HFF-Myc (cell line): ENCODE results near the gene RAB11FIP3.

Experiments
- DNase-seq: peaks from one replicate; pipeline ENCODE4 v3.0.0-alpha.2; 2011; ENCODE audit warnings: low read depth; ENCODE audit errors: extremely low read depth
- H3K4me3 ChIP-seq: replicated peaks from 2 replicates; pipeline ENCODE4 v1.5.1; 2011; ENCODE audit warnings: low read depth, mild to moderate bottlenecking, control low read depth, low read length
- TF ChIP-seq, protein P1 (sequence below): IDR thresholded peaks from 2 replicates; pipeline ENCODE4 v1.5.1; 2012; ENCODE audit warnings: mild to moderate bottlenecking, low read depth, low read length, control low read depth; ENCODE audit errors: missing control alignments

The RAB11FIP3 gene

DNA sequence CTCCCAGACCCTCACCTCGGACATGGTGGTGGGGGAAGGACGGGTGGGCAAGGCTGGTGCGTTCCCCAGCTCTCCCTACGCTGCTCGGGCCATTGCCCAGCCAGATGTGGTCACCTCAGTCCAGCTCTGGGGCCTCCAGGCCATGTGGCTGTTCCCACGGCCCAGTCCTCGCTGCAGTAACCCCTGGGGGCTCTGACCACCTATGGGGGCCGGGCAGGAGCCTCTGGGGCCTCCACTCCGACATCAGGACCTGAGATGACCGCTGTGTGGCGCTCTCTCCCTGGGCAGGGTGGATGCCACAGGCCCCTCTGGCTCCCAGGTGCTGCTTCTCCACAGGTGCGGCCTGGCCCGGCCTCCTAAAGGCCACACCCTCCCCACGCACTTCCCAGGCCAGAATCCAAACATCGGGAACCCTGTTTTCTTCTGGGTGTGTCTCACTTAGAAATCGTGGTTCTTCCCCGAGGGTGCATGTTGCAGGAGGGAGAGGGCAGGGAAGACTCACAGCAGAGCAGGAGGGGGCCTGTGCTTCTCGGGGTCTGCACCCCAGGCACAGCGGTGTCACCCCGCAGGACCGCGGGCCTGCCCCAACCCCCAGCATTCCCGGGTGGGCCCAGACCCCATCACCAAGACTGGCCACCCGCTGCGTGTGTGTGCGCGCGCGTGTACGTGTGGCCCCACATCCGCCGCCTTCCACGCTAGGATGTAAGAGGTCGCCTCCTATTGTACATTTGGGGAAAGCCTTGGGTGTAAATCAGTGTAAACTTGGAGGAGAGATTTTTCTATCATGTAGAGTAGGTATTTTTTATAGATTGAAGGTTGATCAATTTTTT is 96.1 kb downstream of the RAB11FIP3 start:
- H3K4me3 ChIP-seq, result no peak overlapping the region
- TF ChIP-seq, protein P1, sequence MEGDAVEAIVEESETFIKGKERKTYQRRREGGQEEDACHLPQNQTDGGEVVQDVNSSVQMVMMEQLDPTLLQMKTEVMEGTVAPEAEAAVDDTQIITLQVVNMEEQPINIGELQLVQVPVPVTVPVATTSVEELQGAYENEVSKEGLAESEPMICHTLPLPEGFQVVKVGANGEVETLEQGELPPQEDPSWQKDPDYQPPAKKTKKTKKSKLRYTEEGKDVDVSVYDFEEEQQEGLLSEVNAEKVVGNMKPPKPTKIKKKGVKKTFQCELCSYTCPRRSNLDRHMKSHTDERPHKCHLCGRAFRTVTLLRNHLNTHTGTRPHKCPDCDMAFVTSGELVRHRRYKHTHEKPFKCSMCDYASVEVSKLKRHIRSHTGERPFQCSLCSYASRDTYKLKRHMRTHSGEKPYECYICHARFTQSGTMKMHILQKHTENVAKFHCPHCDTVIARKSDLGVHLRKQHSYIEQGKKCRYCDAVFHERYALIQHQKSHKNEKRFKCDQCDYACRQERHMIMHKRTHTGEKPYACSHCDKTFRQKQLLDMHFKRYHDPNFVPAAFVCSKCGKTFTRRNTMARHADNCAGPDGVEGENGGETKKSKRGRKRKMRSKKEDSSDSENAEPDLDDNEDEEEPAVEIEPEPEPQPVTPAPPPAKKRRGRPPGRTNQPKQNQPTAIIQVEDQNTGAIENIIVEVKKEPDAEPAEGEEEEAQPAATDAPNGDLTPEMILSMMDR, result peak; percentile 2
- DNase-seq, result no peak

DNA sequence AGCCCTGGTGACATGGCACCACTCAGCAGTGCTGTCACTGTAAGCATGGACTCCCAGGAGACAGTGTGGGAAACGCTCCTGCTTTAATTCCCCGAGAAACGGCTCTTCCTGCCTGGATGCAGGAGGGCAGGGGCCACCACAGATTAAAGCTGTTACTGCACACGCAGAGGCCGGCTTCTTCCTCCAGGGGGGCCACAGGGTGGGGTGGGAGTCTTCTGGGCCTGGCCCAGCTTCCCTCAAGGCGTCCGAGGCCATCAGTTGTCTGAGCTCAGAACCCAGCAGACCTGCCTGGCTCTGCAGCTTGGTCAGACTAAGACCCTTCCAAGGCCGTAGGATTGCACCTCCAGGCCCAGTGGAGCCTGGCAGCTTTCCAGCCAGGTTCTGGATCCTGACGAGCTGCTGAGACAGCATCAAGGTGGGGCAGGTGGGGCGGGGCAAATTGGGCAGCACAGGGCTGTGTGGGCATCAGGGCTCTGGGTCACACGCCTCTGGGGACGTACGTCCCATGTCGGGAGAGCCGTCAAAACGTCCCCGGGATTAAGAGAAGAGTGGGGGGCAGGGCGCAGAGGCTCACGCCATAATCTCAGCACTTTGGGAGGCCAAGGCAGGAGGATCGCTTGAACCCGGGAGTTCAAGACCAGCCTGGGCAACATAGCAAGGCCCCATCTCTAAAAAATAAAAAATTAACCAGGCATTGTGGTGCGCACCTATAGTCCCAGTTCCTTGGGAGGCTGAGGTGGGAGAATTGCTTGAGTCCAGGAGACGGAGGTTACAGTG is 97.1 kb downstream of the RAB11FIP3 start:
- H3K4me3 ChIP-seq, result no peak overlapping the region
- no peak for DNase-seq

DNA sequence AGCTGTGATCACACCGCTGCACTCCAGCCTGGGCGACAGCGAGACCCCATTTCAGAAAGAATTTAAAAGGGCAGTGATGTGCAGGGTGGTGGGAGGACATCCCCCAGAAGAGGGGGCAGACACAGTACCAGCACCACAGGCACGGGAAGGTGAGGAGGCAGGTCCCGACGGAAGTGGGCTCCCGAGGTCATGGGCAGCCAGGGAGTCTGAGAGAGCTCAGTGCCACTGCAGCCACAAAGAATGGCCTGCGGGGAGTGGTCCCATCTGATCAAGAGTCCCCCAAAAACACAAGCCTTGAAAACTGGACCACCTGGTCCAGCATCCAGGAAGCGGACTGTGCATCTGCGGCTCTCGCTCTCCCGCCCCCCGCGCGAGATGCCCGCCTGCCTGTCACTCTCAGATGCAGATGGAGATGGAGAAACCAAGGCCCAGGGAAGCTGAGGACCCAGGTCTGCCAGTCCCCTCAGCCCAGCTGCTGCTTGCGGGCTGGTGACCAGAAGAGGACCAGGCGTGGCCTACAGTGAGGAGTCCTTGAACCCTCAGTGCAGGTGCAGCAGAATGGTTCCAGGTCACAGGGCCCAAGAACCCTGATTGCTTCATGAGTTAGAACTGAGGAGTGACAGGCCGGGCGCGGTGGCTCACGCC is 97.8 kb downstream of the RAB11FIP3 start:
- TF ChIP-seq, protein P1, result no peak
- no peak for DNase-seq

More for the DNA sequence above, 97.1 kb downstream of the RAB11FIP3 start:
- TF ChIP-seq, protein P1, result no peak

DNA sequence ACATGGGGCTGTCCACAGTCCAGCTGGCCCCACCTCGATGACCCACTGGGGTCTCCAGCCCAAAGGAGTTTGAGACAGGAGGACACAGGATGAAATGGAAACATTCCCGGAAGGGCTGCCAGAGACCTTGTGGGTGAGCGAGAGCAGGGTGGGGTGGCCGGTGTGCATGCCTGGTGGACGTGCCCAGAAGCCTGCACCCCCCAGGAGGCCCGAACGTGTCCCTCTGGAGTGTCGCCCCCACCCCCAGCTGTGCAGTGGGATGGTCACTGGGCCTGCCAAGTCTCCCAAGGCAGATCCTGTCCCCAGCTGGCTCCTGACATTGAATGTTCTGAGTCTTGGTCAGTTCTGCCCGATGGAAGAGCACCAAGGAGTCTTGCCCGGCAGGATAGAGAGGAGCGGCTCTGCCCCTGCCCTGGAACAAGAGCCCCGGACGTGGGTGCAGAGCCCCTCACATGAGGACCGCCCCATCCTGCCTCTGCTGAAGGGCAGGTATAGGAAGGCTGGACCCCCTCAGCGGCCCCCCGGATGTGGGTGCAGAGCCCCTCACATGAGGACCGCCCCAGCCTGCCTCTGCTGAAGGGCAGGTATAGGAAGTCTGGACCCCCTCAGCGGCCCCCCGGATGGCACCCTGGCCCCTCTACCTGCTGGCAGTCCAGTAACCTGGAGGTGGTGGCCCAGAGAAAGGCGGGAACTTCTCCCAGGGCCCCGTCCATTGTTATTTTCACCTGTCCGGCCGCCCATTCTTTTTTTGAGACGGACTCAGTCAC is 99.0 kb downstream of the RAB11FIP3 start:
- DNase-seq, result no peak
- TF ChIP-seq, protein P1, result no peak
- no peak overlapping the region for H3K4me3 ChIP-seq

More for the DNA sequence above, 97.8 kb downstream of the RAB11FIP3 start:
- H3K4me3 ChIP-seq, result no peak overlapping the region

DNA sequence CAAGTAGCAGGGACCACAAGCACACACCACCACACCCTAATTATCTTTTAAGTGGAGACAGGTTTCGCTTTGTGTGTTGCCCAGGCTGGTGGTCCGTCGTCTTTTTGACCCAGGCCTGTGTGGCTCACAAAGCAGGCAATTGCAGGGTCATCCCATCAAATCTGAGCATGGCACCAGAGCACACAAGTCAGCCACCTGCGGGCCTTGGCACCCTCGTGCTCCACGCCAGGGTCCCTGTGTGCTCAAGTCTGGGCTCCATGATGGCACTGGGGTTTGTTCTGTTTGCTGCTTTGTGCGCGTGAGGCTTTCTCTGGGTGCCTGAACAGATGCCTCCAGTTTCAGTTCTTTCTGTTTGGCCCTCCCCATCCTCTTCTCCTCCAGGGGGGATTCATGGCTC is 99.7 kb downstream of the RAB11FIP3 start:
- TF ChIP-seq, protein P1, result no peak
- H3K4me3 ChIP-seq, result peak overlapping the region; percentile 77
- DNase-seq, result no peak
